ENCODE measurements around the gene COL5A1.
A peak's percentile ranks its signal among the peaks of the same experiment; 100 is the strongest.

COL5A1 gene

DNA sequence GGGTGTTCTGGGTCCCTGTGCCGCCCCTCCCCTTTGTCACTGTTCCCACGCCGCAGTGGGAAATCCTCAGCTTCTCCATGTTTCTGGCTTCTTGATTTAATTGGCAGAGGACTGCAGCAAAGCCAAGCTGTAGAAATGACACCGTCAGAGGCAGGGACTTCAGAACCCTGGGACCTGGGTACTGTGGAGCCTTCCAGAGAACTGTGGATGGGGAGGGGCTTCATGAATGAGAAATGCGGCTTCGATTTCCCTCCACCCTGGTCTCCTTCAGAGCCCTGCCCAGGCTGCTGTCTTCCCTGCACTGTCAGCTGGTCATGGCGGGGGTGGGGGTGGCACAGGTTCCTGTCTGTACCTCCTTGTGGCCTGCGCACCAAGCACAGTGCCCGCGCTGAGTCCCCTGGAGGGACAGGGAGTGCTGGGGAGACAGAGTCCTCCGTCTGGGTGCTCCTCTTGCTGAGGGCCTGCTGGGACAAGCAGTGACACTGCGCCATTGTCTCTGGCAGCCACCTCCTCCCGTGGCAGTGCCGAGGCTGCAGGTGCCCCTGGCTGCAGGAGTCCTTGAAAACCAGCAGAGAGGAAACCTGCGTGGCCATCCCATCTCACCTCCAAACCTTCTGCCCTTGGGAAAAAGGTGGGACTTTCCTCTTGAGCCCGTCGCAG lies 47.2 kb downstream of the COL5A1 start:
- DNase-seq (ENCODE audit: low read depth): no peak
- TF ChIP-seq CTCF (conservative IDR thresholded peaks at IDR 0.05; ENCODE audit: low read length): no peak
- H3K4me3 ChIP-seq (ENCODE audit: low read length): no peak overlapping the region

GRCh38 chr9:134689321-134690181 lies 47.9 kb downstream of the COL5A1 start:
- H3K4me3 ChIP-seq (ENCODE audit: low read length): no peak overlapping the region
- peak; percentile 82 for TF ChIP-seq CTCF (conservative IDR thresholded peaks at IDR 0.05; ENCODE audit: low read length)
- peak; percentile 61 for DNase-seq (ENCODE audit: low read depth)

- no peak for TF ChIP-seq CTCF (conservative IDR thresholded peaks at IDR 0.05; ENCODE audit: low read length)
- H3K4me3 ChIP-seq (ENCODE audit: low read length): no peak overlapping the region
- no peak for DNase-seq (ENCODE audit: low read depth)
Measured at GRCh38 chr9:134690301-134690751, 48.7 kb downstream of the COL5A1 start.

- peak; percentile 70 for DNase-seq (ENCODE audit: low read depth)
- no peak for TF ChIP-seq CTCF (conservative IDR thresholded peaks at IDR 0.05; ENCODE audit: low read length)
- no peak overlapping the region for H3K4me3 ChIP-seq (ENCODE audit: low read length)
Measured at GRCh38 chr9:134690946-134691694, 49.5 kb downstream of the COL5A1 start.

DNA sequence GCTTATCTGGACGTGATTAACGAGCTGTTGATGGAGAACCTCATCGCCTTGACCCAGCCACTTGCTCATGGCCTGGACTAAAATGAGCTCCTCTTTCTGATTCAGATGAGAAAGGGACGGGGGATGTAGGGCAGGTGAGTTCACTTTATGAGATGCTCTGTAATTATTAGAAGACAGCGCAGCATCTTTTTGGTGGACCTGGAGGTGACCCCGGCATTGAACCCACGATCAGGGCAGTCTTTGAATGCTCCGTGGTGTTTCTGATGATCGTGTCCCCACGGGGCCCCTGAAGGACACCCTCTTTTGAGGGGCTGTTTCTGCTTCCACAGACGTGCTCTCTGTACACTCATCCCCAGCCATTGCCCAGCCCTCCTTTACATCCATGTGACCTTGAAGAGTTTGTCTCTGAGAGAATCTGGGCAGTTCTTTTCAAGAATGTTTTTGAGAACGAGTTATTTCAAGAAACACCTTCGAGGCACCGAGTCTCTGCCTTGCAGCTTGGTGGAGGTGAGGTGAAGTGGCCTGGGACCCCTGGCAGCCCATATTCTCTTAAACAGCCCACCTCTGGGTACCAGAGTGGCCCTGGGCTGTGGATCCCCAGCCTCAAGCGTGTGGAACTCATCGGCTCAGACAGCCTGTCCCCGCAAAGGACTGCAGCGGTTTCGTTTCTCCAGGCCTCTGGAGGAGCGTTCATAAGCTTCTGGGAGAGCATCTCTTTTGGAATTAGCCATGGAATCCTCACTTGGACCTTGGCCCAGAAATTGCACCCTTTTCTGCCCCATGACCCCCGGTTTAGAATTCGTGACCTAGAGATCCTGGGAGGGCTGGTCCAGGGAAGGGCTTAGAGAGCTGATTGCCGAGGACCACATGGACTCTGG lies 50.3 kb downstream of the COL5A1 start:
- DNase-seq (ENCODE audit: low read depth): no peak
- TF ChIP-seq CTCF (conservative IDR thresholded peaks at IDR 0.05; ENCODE audit: low read length): no peak
- no peak overlapping the region for H3K4me3 ChIP-seq (ENCODE audit: low read length)

GRCh38 chr9:134692573-134692860 lies 50.9 kb downstream of the COL5A1 start:
- no peak for TF ChIP-seq CTCF (conservative IDR thresholded peaks at IDR 0.05; ENCODE audit: low read length)
- DNase-seq (ENCODE audit: low read depth): no peak
- H3K4me3 ChIP-seq (ENCODE audit: low read length): no peak overlapping the region
